ENCODE measurements around the gene SMOC2. TPM values are rescaled to one million over a fixed set of nuclear protein-coding genes. Genes with fewer than 3 reads are reported as not detected.

The SMOC2 gene
- total RNA-seq, 4 donors from 2014 or later: 5.8 to 14.5 (median 9.0) TPM

DNA sequence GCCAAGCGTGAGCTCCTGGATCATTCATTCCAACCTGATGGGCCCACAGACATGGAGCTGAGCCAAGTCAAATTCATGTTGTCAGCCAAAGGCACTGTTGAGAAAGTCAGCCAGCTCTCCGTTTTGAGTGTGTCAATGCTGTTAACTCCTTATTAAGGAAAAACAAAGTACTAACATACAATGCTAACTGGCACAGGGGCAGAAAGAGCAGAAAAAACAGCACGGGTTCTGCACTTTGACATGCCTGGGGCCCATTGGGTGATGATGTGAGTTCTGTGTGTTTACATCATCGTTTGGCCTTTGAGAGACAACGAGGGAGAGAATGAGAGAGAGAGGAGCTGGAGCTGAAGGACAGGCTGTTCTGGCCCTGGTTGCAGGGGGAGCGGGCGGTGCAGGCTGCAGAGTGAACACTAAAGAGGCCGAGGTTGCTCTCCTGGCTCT is 85.9 kb downstream of the SMOC2 start:
- intact Hi-C loops (cut with DNase I; ENCODE audit: low total_unique reads) (no loop called here), in situ Hi-C loops (cut with MboI; ENCODE audit: low pct_ligation_motif_present in 1 of 4, low pct_unique_long_range_greater_than_20kb in 1 of 4, low sequenced_read_pairs in 3 of 4) (no loop called here)
- H3K9me3 ChIP-seq: no peaks in the 10 kb centered on the region
- no peak overlapping the region for H3K4me3 ChIP-seq
- no peaks in the 10 kb centered on the region for H3K27me3 ChIP-seq
- no peaks in the 10 kb centered on the region for H3K36me3 ChIP-seq
- H3K4me1 ChIP-seq: peaks cover 0 to 10% (median 8%) of the 10 kb centered on the region in 4 donors
- H3K27ac ChIP-seq: peak overlapping the region in 3 of 4 donors; percentile 1 to 27 (median 2)
- 44 to 60% methylated on average over 8 of the region's 8 CpGs for WGBS, 2 donors (ENCODE audit: low coverage in 1 of 2)
- TF ChIP-seq EP300 (IDR thresholded peaks at IDR 0.05; ENCODE audit: low read depth) (no peak), POLR2A (IDR thresholded peaks at IDR 0.05) (no peak), POLR2AphosphoS5 (IDR thresholded peaks at IDR 0.05) (no peak)
- TF ChIP-seq, protein P1, sequence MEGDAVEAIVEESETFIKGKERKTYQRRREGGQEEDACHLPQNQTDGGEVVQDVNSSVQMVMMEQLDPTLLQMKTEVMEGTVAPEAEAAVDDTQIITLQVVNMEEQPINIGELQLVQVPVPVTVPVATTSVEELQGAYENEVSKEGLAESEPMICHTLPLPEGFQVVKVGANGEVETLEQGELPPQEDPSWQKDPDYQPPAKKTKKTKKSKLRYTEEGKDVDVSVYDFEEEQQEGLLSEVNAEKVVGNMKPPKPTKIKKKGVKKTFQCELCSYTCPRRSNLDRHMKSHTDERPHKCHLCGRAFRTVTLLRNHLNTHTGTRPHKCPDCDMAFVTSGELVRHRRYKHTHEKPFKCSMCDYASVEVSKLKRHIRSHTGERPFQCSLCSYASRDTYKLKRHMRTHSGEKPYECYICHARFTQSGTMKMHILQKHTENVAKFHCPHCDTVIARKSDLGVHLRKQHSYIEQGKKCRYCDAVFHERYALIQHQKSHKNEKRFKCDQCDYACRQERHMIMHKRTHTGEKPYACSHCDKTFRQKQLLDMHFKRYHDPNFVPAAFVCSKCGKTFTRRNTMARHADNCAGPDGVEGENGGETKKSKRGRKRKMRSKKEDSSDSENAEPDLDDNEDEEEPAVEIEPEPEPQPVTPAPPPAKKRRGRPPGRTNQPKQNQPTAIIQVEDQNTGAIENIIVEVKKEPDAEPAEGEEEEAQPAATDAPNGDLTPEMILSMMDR (IDR thresholded peaks at IDR 0.05): no peak
- DNase-seq: peak; percentile 29

DNA sequence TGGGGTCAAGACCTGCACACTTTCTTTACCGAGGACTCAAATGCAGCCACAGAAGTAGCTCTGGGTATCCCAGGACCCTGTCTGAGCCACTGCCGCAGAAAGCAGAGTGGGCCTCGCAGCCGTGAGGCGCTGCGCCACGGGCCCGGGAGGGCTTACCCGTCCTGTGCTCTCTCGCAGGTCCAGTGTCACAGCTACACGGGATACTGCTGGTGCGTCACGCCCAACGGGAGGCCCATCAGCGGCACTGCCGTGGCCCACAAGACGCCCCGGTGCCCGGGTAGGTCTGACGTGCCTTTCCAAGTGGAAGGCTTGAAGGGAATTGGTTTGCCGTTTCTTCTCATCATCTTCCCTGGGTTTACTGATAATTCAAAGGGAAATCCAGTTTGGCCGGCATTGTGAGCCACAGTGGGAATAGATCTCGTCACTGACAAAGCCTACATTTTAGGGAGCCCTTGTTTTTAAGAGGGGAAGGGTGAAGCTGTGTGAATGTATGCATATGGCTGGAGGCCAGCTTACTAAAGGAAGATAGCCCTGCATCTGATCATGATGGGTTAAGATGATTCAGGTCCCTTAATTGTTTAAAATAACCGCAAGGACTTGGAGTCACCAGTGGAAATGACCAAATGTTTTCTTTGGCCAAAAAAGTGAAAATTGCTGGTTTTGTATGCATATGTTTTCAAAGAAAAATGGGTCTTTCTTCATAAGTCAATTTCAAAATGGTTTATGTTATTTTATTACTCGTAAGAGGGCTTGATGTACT is 86.6 kb downstream of the SMOC2 start:
- Histone ChIP-seq H3K4me1 (peaks cover 0 to 10% (median 8%) of the 10 kb centered on the region in 4 donors), H3K27ac (peak overlapping the region in 3 of 4 donors; percentile 1 to 27 (median 2)), H3K36me3 (no peaks in the 10 kb centered on the region), H3K4me3 (no peak overlapping the region), H3K9me3 (no peaks in the 10 kb centered on the region), H3K27me3 (no peaks in the 10 kb centered on the region)
- intact Hi-C loops (cut with DNase I; ENCODE audit: low total_unique reads) (no loop called here), in situ Hi-C loops (cut with MboI; ENCODE audit: low pct_ligation_motif_present in 1 of 4, low pct_unique_long_range_greater_than_20kb in 1 of 4, low sequenced_read_pairs in 3 of 4) (no loop called here)
- WGBS, 2 donors (ENCODE audit: low coverage in 1 of 2): 82 to 93% methylated on average over 2 to 25 of the region's 25 CpGs
- DNase-seq: no peak
- TF ChIP-seq, protein P1 (IDR thresholded peaks at IDR 0.05): no peak
- TF ChIP-seq POLR2AphosphoS5 (IDR thresholded peaks at IDR 0.05) (no peak), EP300 (IDR thresholded peaks at IDR 0.05; ENCODE audit: low read depth) (no peak), POLR2A (IDR thresholded peaks at IDR 0.05) (no peak)

DNA sequence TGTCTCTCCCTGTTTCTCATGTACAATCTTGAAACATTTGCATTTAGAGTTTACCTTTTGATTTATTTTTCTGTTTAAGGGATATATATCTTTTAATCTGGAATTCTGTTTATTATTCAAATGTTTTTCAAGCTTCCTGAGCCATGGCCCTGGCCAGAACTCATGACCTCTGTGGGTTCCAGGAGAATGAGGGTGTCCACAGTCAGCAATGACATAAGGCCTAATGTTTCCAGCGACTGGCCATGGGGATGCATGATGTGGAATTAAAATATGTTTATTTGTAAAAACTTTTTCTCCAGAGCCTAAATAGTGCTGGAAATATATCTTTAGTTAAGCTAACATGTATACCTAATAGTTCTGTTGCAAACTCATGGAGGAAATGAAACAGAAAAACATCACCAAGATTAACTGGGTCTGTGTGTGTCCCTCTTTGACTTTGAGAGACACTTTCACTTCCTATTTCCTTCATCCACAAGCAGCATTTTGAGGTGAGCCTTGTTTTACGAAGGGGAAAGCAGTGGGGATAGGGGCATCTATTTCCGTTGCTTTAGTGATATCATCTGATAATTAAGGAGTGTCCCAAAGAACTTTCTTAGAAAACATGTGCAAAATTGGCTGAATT is 87.6 kb downstream of the SMOC2 start:
- H3K4me1 ChIP-seq: peaks cover 0 to 10% (median 8%) of the 10 kb centered on the region in 4 donors
- no peaks in the 10 kb centered on the region for H3K9me3 ChIP-seq
- no peak for DNase-seq
- no peak for TF ChIP-seq POLR2A (IDR thresholded peaks at IDR 0.05)
- TF ChIP-seq EP300 (IDR thresholded peaks at IDR 0.05; ENCODE audit: low read depth): no peak
- no peak for TF ChIP-seq POLR2AphosphoS5 (IDR thresholded peaks at IDR 0.05)
- TF ChIP-seq, protein P1 (IDR thresholded peaks at IDR 0.05): no peak
- no peak overlapping the region for H3K27ac ChIP-seq
- in situ Hi-C loops (cut with MboI; ENCODE audit: low pct_ligation_motif_present in 1 of 4, low pct_unique_long_range_greater_than_20kb in 1 of 4, low sequenced_read_pairs in 3 of 4): no loop called here
- H3K36me3 ChIP-seq: no peaks in the 10 kb centered on the region
- intact Hi-C loops (cut with DNase I; ENCODE audit: low total_unique reads): no loop called here
- 65 to 80% methylated on average over 3 of the region's 3 CpGs for WGBS, 2 donors (ENCODE audit: low coverage in 1 of 2)
- H3K27me3 ChIP-seq: no peaks in the 10 kb centered on the region
- H3K4me3 ChIP-seq: no peak overlapping the region

DNA sequence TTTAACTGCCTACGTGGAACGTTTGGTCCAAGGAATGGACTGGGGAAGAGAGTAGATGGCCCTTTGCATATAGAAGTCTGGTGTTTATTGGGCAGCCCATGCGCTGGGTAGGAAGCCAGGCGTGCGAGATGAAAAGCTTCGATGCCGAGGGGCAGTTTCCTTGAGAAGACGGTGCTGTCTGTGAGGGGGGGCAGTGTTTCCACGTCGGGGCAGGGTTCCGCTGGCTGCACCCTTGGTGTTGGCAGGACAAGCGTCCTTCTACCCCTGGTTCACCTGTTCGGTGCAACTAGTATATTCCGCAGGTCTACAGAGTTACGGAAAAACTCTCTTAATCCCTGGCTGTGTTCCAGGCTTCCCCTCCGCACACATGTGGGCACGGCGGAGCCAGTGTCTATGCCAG is 88.2 kb downstream of the SMOC2 start:
- H3K4me3 ChIP-seq: no peak overlapping the region
- no peaks in the 10 kb centered on the region for H3K36me3 ChIP-seq
- in situ Hi-C loops (cut with MboI; ENCODE audit: low pct_ligation_motif_present in 1 of 4, low pct_unique_long_range_greater_than_20kb in 1 of 4, low sequenced_read_pairs in 3 of 4): no loop called here
- no peak overlapping the region for H3K27ac ChIP-seq
- no peaks in the 10 kb centered on the region for H3K27me3 ChIP-seq
- DNase-seq: no peak
- peaks cover 0 to 10% (median 8%) of the 10 kb centered on the region in 4 donors for H3K4me1 ChIP-seq
- WGBS, 2 donors (ENCODE audit: low coverage in 1 of 2): 88 to 94% methylated on average over 7 to 18 of the region's 18 CpGs
- intact Hi-C loops (cut with DNase I; ENCODE audit: low total_unique reads): no loop called here
- no peaks in the 10 kb centered on the region for H3K9me3 ChIP-seq
- TF ChIP-seq, protein P1 (IDR thresholded peaks at IDR 0.05): no peak
- TF ChIP-seq POLR2A (IDR thresholded peaks at IDR 0.05) (no peak), EP300 (IDR thresholded peaks at IDR 0.05; ENCODE audit: low read depth) (no peak), POLR2AphosphoS5 (IDR thresholded peaks at IDR 0.05) (no peak)
